NCI-H2196 (cell line): Measurements from ENCODE around the gene ADAMTS7.
"Not testable (repeated sequence)": the region's sequence is repeated elsewhere in the genome, so short reads cannot be mapped to it uniquely, and the experiment has no call there.

Experiments used
- DNase-seq: peaks from one replicate; lab custom pipeline; 2025; ENCODE audit not compliant: unreplicated experiment; lab: John Stamatoyannopoulos, UW

The ADAMTS7 gene

DNA sequence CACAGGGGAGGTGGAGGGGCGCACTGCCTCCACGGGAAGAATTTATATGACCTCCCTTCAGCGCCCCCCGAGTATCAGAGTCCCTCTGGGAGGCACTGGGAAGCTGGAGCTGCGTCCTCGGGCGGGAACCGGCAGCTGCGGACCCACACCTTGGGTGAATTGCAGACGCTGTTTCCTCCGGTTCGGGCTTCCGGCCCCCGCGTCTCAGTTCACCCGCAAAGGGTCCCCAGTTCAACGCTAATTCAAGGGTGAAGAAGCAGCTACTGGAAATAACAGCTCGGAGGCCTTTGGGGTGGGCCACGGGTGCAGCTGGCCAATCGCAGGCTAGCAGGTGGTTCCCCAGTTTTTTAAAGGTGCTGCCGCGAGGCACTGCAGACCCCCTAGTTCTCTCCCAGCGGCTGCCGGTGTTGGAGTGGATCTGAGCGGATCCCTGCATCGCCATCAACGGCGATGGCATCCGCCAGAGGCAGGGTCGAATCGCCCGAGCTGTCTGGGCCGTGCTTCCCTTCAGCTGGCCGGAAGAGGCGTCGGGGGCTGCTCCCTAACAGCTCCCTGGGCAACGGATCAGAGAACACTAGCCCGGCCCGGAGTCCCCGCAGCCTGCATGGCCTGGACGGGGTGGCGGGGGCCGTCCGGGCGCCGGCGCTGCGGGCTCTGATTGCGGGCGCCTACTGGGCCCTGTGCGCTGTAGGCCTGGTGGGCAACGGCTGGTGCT lies 19.4 kb upstream of the ADAMTS7 start:
- no peak for DNase-seq

DNA sequence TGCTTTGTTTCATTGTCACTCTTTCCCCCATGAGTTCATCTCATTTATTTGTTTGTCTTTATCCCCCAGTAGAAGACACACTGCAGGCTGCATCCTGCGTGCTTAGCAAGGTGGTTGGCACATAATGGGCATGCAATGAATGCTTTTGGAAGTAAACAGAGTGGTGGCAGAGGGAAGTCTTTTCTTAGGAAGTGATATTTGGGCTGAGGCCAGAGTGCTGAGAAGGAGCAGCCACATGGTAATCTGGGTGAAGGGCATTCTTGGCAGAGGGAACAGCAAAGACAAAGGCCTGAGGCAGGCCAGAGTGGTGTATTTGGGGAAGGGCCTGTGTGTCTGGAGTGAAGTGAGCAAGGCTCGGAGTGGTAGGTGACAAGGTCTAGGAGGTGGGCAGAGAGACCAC lies 17.7 kb upstream of the ADAMTS7 start:
- no peak for DNase-seq

DNA sequence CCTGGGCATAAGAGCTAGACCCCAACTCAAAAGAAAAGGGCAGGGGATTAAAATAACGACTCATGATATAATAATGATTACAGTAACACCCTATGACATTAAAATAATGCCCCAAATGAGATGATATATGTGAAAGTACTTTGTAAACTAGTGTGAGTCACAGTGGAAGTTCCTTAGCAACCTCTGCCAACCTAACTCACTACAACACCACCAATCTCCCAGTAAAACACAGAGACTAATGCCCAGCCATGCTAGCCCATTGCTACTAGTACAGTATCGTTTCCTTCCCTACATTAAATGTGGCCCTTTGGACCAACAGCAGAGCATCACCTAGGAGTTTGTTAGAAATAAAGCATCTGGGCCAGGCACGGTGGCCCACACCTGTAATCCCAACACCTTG lies 11.2 kb upstream of the ADAMTS7 start:
- DNase-seq: no peak

DNA sequence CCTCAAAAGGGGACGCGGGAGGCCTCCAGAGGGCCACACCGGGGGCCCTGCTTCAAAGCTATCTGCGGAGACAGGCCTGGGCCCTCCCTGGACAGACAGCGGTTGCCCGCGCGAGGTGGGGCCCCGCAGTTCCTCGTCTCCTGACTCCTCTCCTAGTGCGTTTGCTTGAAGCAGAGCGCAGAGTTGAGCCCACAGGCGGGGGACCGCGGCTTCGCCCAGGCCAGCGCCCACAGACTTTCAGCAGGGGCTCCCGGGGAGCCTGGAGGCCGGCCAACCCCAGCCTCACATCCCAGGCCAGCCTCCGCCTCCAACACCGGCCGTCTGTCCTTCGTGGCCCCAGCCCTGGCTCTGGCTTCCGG lies 540 bp upstream of the ADAMTS7 start:
- no peak for DNase-seq

DNA sequence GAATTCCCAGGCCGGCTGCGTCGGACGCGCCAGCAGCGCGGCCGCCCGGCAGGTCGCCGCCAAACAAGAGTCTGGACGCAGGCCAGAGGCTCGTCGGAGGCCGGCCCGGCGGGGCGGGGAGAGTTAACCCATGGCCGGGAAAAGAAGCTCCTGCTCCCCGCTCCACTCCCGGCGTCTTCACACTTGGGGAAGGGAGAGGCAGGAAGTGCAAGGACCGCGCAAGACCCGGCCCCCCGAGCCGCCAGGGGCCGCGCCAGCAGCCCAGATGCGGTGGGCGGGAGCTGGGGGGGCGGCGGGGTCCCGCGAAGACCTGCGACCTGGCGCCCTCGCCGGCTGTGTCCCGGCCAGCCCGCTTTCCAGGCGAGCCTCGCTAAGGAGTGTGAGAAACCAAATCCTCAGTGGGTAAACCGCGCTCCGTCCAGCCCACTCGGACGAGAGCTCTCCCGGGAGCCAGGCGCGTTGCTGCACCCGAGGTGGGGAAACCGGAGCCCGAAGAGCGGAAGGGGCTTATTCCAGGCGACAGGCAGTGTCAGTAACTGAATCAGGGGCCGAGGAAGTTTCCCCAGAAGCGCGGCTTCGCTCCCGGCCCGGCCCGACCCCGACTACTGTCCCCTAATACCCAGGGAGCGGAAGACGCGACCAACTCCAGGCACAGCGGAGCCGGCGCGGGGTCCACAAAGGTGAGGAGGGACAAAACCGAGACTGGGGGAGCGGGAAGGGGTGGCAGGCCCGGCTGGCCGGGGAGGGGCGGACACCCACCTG lies 721 bp downstream of the ADAMTS7 start:
- peak; percentile 37 for DNase-seq

DNA sequence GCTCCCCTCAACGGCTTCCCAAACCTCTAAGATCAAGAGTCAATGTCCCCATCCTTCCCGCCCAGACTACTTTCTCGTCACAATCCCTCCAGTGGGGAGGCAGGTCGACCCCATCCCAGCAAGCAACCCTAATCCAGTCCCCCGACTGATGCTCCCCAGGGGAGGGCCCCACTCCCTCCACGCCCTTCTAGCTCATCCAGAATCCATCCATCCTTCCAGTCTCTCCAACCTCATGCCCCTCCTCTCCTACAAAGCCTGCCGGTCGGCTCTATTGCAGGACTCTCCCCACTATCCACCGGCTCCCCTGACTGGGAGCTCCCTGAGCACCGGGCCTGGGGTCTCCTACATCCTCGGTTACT lies 1.3 kb downstream of the ADAMTS7 start:
- no peak for DNase-seq

DNA sequence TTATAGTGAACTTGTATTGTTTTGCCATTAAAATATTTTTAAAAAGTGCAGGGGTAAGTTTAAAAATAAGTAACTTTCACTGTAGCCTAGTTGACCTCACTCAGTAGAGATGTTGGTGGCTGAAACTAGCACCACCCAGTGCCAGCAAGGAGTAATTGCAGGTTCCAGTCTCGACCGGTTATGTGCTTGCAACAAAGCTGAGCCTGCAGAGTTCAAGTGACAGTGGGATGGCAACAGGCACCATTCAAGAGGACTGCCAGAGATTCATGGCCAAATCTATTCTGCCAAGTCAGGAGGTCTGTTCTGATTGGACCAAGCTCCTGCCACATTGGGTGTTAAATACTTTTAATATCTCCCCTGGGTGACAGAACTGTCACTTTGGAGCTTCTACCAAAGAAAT lies 2.7 kb downstream of the ADAMTS7 start:
- no peak for DNase-seq

DNA sequence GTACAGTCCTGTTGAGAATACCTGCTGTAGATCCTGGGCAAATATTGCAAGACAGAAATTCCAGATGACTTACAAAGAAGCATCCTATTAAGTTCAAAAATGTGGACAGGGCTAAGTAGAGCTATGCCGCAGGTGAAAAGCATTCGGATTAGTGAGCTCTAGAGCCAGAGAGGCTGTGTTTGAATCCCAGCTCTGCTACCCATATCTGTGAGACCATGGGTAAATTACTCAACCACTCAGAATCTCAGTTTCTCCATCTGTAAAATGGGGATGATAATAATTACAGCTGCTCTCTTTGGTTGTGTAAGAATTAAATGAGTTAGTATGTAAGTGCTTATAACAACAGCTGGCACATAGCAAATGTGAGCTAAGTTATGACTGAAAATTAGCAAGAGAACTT lies 3.9 kb downstream of the ADAMTS7 start:
- DNase-seq: no peak

DNA sequence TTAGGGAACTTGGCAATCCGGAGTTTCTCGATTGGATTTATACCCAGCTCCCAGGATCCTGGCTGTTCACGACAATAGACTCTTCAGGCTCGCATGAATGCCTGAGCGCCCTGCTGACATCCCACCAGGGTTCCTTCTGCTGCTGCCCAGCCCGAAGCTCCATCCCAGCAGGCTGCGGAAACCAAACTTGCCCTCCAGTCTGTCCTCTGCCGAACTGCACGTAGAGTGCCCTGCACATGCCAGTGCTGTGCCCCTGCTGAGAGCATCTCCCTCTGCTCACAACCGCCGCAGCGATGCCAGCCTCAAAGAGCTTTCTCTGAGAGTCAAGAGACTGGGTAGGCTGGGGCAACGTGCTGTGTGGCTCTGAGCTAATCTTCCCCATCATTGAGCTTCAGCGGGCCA lies 6.9 kb downstream of the ADAMTS7 start:
- no peak for DNase-seq

DNA sequence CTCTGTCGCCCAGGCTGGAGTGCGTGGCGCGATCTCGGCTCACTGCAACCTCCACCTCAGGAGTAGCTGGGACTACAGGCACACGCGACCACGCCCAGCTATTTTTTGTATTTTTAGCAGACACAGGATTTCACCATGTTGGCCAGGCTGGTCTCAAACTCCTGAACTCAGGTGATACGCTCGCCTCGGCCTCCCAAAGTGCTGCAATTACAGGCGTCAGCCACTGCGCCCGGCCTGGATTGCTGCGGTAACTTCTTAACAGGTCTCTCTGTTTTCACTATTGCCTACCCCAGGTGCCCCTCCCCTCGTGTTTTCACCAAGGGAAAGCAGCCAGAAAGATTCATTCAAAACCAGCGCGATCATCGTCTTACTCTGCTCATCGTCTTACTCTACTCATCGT lies 10.5 kb downstream of the ADAMTS7 start:
- no peak for DNase-seq

DNA sequence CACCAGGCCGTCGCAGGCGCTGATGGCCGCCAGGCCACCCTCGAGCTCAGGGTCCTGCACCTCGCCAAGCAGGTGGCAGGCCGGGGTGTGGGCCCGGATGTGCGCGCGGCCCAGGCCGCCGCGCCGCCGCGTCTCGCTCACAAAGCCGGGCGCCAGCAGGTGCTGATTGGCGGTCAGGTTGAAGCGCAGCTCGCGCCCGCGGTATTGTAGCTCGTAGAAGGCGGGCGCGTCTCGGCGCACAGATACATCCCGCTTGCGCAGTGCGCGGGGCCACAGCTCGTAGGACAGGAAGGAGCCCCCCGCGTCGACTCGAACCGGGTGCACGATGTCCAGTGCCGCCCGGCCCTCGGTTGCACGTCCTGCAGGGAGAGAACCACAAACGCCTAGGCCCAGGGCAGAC lies 11.1 kb downstream of the ADAMTS7 start:
- DNase-seq: no peak

DNA sequence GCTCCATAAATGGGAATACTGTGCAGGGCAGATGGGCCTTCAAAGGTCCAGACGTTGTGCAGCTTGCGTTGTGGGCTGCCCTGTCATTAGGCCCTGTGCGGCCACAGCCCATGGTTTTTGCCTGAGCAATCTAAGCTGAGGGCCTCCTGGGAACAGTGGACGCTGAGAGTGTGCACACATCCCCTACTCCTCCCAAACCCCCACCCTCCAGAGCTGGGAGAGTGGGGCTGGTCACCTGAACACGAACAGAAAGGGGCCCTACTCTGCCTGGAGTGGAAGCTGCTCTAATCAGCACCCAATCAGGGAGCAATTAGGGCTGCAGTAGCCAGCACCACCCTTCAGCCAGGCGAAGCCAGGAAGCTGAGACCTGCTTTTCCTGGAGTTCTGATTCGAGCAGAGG lies 12.2 kb downstream of the ADAMTS7 start:
- not testable (repeated sequence) for DNase-seq

DNA sequence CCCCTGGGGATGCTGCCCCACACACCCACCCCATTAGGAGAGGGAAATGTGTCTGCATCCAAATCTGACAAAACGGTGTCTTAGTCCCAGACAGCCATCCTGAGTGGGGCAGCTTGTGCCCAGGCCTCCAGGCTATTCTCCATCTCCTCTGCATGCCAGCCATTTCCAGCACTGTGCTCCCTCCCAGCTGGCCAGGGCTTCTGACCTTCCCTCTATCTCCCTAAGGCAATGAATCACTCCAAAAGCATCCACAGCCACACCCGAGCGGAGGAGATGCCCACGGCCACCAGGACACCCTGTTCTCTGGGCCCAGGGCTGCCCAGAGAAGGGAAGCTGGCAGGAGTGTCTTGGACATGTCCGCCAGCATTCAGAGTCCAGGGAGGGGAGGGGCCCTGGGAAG lies 12.9 kb downstream of the ADAMTS7 start:
- DNase-seq: not testable (repeated sequence)

DNA sequence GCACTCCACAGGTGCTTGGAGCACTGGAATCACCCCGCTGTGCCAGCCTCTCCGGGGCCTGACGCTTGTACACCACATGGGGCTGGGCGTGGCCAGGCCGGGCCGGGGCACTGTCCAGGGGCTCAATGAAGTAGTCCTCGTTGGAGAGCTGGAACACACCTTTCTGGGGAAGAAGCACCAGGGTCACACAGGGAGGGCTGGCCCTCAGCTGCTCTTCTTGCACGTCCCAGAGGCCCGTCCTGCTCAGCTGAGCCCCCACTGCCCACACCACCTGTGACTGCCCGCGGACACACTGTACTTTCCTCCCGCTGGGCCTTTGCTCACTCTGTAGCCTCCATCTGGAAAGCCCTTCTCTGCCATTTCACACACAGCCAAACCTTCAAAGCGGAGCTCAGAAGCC lies 13.3 kb downstream of the ADAMTS7 start:
- no peak for DNase-seq

DNA sequence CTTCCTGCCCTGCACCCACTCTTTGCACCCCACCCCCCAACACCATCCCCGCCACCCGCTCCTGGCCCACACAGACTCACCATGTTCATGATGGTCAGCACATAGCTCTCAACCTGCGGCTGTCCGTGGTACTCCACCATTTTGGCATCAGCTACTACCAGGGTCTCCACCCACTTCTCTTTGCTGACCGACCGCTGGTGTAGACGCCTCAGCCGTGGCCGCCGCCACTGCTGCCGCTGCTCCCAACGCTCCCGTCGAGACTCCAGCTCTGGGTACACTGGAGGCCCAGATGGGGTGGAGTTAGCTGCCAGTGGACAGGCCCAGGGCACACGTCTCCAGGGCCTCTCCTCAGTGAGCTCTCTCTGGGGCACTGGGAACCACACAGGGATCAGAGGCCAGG lies 14.8 kb downstream of the ADAMTS7 start:
- no peak for DNase-seq

DNA sequence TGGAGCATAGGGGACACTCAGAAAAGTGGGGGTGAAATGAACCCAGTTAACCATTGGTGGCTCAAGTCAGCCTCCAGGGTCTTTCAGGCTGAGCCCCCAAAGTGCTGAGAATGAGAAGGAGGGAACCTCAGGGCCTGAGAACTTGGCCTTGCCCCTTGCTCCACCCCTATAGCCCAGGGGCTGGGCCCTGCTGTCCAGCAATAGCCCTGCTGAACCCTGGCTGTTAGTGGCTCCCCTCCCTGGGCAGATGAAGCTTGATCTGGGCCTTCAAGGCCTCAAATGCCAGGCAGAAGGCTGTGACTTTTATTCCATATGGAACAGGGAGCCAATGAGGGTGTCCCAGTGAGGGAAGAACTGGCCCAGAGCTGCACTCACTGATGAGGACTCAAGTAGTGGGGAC lies 16.2 kb downstream of the ADAMTS7 start:
- DNase-seq: no peak

DNA sequence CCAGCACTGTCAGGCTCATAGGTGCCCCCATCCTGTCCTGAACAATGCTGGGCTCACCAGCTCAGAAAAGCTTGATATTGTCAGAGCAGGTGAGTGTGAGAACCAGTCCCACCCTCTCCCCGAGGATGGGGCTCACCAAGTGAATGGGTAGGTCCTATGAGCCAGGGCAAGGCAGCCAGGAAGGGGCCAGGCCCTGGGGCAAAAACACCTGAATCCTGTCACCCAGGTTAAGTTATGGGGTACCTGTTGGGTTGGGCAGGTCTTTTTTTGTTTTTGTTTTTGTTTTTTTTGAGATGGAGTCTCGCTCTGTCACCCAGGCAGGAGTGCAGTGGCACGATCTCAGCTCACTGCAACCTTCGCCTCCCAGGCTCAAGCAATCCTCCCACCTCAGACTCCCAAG lies 16.8 kb downstream of the ADAMTS7 start:
- not testable (repeated sequence) for DNase-seq

DNA sequence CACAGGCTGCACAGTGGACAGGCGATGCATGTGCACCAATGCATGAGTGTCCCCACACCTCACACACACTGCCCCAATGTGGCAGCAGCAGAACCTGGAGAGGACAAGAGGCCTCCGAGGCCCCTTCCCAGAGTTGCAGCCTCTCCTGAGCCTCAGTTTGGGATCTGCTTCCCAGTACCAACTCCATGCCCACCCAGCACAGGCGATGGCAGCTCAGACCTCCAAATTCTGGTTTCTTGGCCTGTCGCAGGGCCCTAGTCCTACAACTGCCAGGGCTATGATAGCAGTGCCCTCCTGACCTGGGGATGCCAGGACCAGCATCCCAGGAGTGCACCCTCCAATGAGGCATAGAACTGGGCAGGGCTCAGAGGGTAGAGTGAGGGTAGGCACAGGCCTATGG lies 19.9 kb downstream of the ADAMTS7 start:
- no peak for DNase-seq

DNA sequence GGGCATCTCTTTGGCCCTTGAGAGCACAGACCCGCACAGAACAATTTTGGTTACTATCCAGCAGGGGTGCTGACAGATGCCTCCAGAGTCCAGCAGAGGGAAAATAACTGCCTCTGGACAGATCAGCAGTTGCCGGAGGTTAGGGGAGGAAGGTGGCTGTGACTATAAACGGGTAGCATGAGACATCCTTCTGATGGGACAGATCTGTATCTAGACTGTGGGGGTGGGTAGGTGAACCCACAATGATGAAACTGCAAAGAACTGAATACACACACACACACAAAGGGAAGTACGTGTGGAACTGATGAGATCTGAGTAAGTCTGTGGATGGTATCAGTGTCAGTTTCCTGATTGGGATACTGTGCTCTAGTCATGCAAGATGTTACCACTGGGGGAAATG lies 21.2 kb downstream of the ADAMTS7 start:
- no peak for DNase-seq

DNA sequence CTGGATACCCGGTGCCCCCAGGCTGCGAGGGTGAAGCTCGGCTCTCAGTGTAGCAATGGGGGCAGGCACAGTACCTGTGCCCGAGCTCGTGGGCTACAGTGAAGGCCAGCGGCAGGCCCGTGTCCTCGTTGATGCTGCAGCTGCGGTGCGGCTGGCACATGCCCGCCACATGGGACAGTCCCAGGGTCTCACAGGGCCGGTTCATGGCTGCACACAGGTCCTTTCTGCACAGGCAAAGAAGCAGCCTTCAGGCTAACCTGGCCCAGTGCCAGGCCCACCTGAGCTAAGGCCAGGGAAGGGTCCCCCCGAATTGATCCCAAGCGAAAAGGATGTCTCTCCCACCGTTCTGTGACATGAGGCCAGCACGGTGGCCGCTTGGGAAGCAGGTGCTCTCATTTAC lies 21.6 kb downstream of the ADAMTS7 start:
- no peak for DNase-seq

DNA sequence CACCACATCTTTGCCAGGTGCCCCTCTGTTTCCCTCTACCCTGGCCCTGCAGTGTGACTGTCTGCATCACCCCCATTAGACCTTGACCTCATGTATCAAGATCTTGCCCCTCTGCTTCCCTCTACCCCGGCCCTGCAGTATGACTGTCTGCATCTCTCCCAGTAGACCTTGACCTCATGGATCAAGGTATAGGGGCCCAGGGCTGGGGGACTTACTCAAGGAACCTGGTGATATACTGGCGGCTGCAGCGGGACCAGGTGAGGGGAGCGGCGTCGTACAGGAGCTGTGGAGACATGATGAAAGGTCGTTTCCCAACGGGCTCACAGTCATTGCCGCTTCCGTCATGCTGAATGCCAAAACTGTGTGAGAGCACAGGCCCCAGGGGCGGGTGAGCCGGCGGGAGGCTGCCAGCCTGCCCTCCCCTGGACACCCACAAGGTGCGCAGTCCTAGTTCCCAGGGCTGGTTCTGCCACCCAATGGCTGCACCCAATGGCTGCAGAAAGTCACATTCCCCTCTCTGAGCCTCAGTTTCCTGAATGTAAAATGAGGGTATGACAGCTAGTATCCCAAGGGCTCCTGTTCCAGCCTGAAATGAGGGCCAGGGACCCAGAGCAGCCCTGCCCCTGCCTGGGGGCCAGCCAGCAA lies 23.1 kb downstream of the ADAMTS7 start:
- no peak for DNase-seq

DNA sequence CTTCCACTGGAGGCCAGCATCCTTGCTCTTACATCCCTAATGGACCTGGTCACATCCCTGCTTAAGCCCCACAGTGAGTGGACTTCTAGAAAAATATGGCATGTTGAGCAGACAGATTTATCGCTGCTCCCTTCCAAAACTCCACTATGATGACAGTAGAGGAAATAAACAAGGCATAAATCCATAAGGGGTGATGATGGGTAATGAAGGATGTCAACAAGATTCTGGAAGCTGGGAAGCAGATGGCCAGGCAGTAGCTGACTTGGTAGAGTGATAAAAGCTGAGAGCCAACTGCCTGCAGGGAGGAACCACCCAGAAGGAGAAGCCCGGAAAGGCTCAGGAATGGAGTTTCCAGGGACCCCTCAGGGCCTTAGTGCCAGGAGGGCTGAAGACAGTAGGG lies 28.9 kb downstream of the ADAMTS7 start:
- not testable (repeated sequence) for DNase-seq
